Stimulated activated naive CD8-positive, alpha-beta T cell treated with anti-CD3 and anti-CD28 coated beads, Interleukin-15, amount 100 ng/mL, for 72 hours (primary cell): ENCODE data around the gene RAB3IL1.

Source experiments
- ATAC-seq: fragments of 150-1000 bp; cut with Tn5 transposase; 2 replicates; pipeline ENCODE4 v1.10.0; 2021; ENCODE audit warnings: mild to moderate bottlenecking, moderate library complexity
- DNase-seq, 2 donors: peaks; one replicate each; pipeline ENCODE4 v3.0.0; 2021 to 2022
- H3K27ac Mint-ChIP-seq, 2 donors: one replicate each; pipeline ENCODE4 v1.8.0; 2022; ENCODE audit warnings: mild to moderate bottlenecking in 2 of 2, mixed read lengths in 2 of 2, moderate library complexity in 2 of 2
- H3K27me3 Mint-ChIP-seq: one replicate; pipeline ENCODE4 v1.8.0; 2022; ENCODE audit warnings: mixed read lengths
- H3K4me1 Mint-ChIP-seq: one replicate; pipeline ENCODE4 v1.8.0; 2022; ENCODE audit warnings: mild to moderate bottlenecking, mixed read lengths
- H3K4me3 Mint-ChIP-seq, 2 donors: one replicate each; pipeline ENCODE4 v1.8.0; 2022; ENCODE audit warnings: mild to moderate bottlenecking in 2 of 2, mixed read lengths in 2 of 2, moderate library complexity in 1 of 2
- H3K9me3 Mint-ChIP-seq, 2 donors: one replicate each; pipeline ENCODE4 v1.8.0; 2022; ENCODE audit warnings: mixed read lengths in 2 of 2

The RAB3IL1 gene

DNA sequence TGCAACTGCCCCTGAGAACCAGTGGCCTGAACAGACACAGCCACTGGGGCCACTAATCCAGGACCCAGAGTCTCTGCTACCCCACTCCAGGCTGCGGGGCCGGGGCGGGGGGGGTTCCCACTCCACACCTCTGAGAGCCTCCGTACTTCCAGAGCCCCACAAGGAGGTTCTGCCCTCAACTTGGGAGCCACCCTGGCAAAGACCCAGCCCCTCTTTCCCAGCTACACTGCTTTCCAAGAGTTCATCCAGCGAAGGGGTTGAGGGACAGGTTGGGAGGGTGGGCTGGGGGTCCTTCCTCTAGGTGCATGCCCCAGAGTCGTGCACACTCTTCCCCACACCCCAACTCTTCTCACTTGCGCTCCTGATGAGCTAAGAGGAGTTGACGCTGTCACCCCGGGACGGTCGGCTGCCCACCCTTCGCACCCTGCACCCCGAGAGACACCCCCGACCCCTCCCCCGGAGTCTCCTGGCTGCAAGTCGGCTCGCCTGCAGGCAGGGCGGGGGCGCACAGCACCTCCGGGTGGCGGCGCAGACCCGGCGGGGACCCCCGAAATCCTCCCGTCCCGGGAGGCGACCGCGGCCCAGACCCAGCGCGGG is 531 bp downstream of the RAB3IL1 start:
- H3K27ac Mint-ChIP-seq: no peak overlapping the region
- H3K4me1 Mint-ChIP-seq: peaks cover 15% of the 10 kb centered on the region
- peak overlapping the region; percentile 23 to 36 for H3K4me3 Mint-ChIP-seq
- DNase-seq: no peak
- H3K9me3 Mint-ChIP-seq: no peaks in the 10 kb centered on the region
- ATAC-seq: peak; percentile 22
- H3K27me3 Mint-ChIP-seq: peaks cover 94% of the 10 kb centered on the region

DNA sequence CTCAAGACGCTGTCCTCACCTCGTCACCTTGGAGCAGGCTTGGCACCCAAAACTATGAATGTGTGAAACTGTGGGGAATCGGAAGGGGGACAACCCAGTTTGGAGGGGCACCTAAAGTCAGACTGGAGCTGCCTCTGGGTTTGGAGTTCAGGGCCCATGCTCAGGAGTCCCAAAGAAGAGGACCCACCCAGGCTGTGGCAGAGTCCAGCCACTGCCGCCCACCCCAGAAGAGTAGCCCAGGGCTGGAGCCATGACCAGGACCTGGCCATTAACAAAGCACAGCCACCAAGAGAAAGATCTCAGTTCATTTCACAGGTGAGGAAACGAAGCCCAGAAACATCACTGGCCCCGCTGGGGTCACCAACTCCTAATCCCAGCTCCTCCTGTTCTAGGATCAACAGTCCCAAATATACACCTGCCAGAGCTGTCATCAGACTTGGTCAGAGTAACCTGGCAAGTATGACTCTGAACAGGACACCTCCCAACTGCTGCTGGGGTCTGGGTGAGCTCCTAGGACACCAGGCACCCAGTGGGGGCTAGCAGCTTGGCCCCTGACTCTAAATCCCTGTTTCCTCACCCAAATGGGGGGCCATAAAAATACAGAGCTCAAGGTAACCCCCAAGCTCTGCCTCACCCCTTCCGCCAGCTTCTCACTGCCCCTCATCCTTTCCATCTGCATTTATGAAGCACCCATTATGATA is 2.7 kb downstream of the RAB3IL1 start:
- no peak overlapping the region for H3K27ac Mint-ChIP-seq
- peaks cover 15% of the 10 kb centered on the region for H3K4me1 Mint-ChIP-seq
- H3K27me3 Mint-ChIP-seq: peaks cover 80% of the 10 kb centered on the region
- no peaks in the 10 kb centered on the region for H3K9me3 Mint-ChIP-seq
- no peak for DNase-seq
- H3K4me3 Mint-ChIP-seq: no peak overlapping the region
- ATAC-seq: no peak

DNA sequence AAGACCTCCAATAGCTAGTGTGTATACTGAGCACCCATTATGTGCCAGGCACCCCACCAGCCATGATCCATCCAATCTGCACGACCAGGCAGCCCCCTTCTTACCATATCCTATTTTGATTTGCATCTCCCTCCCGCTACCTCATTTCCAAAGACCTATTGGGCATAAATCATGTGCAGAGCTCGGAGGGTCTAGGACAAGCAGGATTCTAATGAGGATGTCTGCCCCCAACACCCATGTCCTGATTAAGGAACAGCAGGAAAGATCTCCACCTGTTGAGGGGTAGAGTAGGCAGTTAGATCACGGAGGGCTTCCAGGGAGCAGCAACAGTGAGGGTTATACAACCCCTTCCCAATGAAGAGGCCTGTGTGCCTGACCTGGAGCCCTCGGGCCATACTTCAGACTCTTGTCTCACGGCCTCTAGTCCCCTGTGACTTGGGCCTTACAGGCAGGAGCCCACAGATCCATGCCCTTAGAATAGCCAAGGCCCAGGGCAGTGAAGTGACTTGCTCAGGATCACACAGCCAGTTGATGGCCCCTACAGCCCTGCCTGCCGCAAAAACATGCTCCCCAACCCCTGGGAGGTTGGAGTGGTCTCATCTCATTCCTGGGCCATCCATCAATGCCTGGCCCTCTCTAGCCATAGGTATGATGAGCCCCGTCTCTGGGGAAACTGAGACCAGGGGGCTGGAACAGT is 3.5 kb downstream of the RAB3IL1 start:
- H3K4me3 Mint-ChIP-seq: no peak overlapping the region
- H3K27ac Mint-ChIP-seq: no peak overlapping the region
- H3K4me1 Mint-ChIP-seq: peaks cover 15% of the 10 kb centered on the region
- ATAC-seq: no peak
- H3K9me3 Mint-ChIP-seq: no peaks in the 10 kb centered on the region
- no peak for DNase-seq
- H3K27me3 Mint-ChIP-seq: peaks cover 72% of the 10 kb centered on the region

DNA sequence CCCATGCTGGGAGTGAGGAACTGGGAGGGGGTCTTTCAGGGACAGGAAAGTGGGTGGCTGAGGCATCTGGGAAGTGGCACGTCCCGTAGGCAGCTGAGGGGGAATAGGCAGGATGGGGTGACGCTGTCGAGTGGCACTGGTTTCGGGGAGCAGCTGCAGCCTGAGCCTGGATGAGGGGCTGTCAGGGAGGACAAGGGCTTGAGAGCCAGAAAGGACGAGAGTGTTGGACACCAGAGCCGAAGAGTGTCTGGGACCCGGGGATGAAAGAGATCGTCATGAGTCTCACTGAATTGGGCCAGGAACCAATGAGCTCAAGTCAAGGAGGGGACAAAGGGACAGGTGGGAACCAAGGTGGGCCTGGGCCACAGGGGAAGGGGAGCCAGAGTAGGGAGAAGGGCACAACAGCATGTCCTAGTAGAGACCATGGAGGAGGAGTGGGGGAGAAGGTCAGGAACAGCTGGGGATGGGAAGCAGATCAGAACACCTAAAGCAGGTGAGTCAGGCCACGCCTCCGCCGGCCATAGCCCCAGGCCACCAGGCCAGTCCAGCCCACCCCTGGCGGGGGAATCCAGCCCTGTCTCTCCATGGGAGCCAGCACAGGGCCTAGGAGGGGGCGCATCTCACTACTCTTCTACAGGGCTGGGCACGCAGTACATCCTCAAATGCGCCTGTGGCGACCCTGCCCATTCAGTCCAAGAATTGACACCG is 4.2 kb downstream of the RAB3IL1 start:
- DNase-seq (no peak), ATAC-seq (no peak)
- Mint-ChIP-seq H3K4me3 (no peak overlapping the region), H3K9me3 (no peaks in the 10 kb centered on the region), H3K27ac (no peak overlapping the region), H3K4me1 (peaks cover 13% of the 10 kb centered on the region), H3K27me3 (peaks cover 65% of the 10 kb centered on the region)

DNA sequence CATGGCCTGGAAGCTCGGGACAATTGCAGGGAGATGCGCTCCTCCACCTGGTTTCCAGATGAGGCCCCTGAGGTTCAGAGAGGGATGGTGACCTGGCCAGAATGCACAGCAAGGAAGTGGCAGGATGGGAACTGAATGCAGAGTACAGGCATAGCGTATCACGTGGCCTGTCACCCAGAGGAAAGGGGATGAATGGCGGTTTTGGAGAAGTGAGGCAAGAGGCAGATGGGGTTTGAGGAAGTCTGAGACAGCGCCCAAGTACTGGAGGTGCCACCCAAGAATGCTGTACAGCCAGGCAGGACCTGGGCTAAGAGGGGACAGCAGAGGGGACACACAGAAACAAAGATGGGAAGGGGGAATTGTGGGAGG is 4.9 kb downstream of the RAB3IL1 start:
- DNase-seq (no peak), ATAC-seq (no peak)
- Mint-ChIP-seq H3K27me3 (peaks cover 59% of the 10 kb centered on the region), H3K4me1 (peaks cover 6% of the 10 kb centered on the region), H3K9me3 (no peaks in the 10 kb centered on the region), H3K4me3 (no peak overlapping the region), H3K27ac (peak overlapping the region in 1 of 2 donors; percentile 60)

DNA sequence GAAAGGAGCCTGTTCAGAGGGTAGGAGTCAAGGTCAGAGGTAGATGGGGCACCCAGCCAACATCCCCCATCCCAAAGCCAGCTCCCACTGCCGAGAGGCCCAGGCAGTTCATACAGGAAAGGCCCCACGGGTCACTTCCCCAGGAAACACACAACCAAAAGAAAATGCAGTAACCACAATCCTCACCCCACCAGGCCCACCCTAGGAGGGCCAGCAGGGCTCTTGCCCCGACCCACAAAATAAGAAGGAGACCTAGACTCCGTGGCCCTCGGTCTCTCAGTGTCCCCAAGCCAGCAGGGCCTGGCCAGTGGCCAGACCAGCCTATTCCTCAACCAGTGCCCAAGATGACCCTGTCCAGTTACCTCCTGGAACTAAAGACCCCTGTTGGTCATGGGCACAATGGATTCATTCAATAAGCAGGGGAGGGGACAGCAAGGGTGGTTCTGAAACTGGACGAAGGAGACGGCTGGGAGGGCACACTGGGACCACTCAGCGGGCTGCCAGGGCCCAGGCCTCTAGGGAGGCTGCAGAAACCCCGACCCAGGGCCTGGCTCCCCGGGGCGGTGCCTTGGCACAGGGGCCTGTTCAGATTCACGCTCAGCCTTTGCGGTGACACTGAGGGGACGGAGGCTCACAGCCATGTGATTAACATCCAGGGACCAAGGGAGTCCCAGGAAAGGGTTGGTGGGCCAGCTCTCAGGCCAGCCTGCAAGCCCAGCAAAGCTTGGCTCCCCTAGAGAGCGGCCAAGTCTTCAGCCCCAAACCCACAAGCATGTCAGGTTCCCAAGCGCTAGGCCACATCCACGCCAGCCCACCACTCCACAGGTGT is 5.5 kb downstream of the RAB3IL1 start:
- no peaks in the 10 kb centered on the region for H3K9me3 Mint-ChIP-seq
- DNase-seq (no peak), ATAC-seq (no peak)
- no peak overlapping the region for H3K4me3 Mint-ChIP-seq
- peak overlapping the region in 1 of 2 donors; percentile 60 for H3K27ac Mint-ChIP-seq
- peaks cover 5% of the 10 kb centered on the region for H3K4me1 Mint-ChIP-seq
- peaks cover 55% of the 10 kb centered on the region for H3K27me3 Mint-ChIP-seq

DNA sequence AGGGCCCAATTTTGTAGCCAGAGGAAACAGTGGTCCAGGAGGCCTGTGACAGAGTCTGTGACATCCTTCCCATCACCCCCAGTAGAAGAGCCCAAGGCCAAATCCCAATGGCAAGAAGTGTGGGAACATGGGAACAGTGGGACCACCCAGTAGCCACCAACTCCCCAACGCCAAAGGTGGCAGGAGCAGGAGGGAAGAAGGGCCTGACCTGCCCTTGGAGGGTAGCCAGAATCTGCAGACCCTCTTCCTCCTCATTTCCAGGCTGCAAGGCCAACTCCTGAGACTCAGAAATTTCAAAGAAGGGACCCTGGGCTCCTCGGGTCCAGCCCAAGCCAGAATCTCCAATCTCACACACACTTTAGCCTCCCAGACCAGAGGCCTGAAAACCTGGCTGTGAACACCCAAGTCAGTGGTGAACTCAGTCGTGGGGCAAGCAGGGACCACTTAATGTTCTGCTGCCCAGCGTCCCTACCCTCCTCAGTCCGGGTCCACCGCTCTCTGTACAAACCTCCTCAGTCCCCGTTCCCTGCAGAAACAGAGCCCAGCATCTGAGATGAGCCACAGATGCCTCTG is 6.2 kb downstream of the RAB3IL1 start:
- Mint-ChIP-seq H3K27ac (no peak overlapping the region), H3K4me1 (no peaks in the 10 kb centered on the region), H3K27me3 (peaks cover 48% of the 10 kb centered on the region), H3K9me3 (no peaks in the 10 kb centered on the region), H3K4me3 (no peak overlapping the region)
- ATAC-seq: no peak
- DNase-seq: no peak

DNA sequence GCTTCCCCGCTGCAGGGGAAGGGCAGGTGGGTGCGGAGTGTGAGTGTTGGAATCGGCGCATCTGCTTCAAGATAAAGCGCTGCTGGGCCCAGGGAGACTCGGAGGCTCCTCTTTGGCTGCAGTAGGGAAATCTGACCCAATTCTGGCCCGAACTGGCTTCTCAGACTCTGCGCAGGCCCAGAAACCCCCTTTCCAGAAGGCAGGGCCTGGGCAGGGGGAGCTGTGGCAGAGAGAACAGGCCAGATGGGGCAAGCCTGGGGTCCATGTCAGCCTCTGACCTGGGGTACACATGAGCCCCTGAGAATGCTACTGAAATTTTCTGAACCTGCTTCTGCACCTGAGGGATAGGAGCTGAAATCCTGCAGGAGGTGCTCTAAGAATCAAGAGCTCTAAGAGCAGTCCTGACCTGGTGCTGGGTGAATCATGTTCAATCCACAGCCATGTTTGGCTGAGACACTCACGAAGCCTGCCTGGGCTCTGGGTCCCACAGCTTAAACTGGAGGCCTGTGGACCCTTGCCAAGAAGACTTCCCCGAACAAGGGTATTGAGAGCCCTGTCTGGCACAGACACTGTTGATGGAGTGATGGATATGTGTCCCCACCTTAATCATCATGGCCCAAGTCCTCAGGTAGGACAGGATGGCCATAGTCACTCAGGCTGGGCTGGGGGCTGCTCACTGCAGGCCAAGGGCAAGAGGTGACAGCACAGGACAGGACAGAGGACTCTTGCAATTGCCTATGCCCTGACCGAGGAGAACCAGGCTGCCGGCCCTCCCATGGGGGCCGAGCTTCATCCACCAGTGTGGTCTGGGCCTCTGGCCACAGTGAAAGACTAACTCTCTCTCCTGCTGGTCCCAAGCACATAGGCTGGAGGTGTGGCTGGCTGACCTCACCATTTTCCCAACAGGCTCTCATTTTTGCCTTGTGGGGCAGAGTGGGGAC is 6.9 kb downstream of the RAB3IL1 start:
- H3K4me3 Mint-ChIP-seq: no peak overlapping the region
- no peaks in the 10 kb centered on the region for H3K9me3 Mint-ChIP-seq
- H3K27ac Mint-ChIP-seq: no peak overlapping the region
- H3K4me1 Mint-ChIP-seq: no peaks in the 10 kb centered on the region
- H3K27me3 Mint-ChIP-seq: peaks cover 41% of the 10 kb centered on the region
- ATAC-seq (no peak), DNase-seq (no peak)

DNA sequence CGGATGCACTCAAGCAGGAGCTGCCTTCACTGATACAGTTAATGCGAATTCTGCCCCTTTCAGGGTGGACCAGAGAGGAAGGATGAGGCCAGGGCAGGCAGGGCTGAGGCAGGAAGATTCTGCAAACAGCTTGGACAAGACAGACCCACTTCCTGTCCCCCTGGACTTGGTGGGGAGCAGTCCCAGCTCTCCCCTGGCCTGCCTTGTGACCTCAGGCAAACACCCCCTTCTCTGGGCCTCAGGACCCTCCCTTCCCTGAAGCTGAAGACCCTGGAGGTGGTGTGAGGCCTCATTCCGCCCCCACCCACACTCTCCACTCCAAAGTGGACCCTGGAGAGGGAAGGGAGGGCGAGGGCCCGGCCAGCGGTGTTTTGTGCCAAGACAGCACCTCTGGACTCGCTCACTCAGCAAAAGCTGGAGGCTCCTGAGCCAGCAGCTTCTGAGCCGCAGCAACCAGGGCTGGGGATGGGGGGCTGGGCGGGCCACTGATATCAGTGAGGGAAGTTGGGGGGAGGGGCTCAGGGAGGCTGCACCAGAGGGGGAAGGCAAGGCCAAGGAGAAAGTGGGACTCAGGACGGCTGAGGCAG is 8.5 kb downstream of the RAB3IL1 start:
- Mint-ChIP-seq H3K27me3 (peaks cover 31% of the 10 kb centered on the region), H3K27ac (no peak overlapping the region), H3K9me3 (no peaks in the 10 kb centered on the region), H3K4me1 (no peaks in the 10 kb centered on the region), H3K4me3 (no peak overlapping the region)
- no peak for DNase-seq
- ATAC-seq: no peak

DNA sequence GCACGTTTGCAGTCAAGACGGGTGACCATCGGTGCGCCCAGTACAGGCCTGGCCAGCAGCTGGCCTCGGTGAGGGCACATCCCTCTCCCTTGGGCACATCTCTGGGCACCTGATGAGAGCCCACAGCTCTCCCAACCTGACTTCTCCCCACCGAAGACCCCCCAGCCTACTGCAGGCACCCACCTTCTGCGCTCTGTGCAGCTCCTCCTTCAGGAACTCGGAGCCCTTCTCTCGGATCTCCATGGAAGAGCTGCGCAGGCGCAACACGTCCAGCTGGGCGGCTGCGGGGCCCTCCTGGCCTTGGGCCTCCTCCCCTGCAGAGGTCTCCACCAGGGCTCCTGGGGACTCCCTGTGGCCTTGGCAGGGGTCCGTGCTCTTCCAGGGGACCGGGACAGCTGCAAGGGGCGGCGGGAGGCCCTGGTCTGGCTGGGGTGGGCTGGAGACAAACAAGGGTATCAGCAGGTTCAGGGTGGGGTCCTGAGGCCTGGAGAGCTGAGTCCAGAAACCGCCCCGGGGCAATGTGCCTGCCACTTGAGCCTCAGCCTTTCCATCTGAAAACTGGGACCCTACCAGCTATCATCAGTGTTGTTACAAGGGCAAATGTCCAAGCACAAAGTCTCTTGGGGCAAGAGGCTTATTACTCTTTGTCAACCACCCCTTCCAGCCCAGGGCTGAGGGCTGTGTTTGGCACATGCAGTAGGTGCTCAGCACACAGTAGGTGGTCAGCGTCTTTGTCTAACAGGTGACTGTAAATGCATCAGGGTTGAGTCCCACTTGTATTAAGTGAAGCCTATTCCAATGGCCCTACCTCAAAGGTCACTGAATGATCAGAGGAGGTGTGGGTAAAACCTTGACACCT is 9.3 kb downstream of the RAB3IL1 start:
- peaks cover 25% of the 10 kb centered on the region for H3K27me3 Mint-ChIP-seq
- no peak overlapping the region for H3K27ac Mint-ChIP-seq
- no peaks in the 10 kb centered on the region for H3K9me3 Mint-ChIP-seq
- no peak for ATAC-seq
- H3K4me3 Mint-ChIP-seq: no peak overlapping the region
- DNase-seq: no peak
- no peaks in the 10 kb centered on the region for H3K4me1 Mint-ChIP-seq

DNA sequence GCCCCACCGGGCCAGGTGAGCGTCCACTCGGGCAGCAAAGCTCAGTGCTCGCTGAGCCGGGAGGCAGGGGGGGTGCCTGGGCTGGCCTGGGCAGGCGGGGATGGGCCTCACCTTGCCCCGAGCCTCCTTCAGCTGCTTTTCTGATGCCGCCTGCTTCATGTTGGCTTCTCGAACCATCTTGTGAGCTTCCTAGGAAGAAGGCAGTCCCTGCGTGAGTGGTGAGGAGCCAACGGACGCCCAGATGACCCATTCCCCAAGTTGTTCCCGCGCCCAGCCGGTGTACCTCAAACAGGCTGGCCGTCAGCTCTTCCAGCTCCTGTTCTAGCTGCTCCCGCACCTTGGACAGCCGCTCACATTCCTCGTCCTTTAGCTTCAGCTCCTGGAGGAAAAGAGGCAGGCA is 10.1 kb downstream of the RAB3IL1 start:
- no peak overlapping the region for H3K27ac Mint-ChIP-seq
- no peak for ATAC-seq

DNA sequence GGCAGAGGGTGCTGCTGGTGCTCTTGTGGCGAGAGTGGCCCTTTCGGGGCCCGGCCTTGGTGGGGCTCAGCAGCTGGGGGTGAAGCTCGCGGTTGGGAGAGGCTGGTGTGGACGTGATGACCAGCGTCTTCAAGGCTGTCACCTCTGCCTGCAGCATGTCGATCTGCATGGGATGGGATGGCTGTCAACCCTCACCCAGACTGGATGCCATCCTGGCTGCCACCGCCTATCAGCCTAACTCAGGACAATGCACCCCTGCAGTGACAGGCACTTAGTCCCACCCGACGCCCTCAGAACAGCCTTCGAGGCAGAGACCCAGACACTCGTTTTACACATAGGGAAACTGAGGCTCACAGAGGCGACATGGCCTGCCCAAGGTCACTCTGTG is 10.8 kb downstream of the RAB3IL1 start:
- peaks cover 10% of the 10 kb centered on the region for H3K27me3 Mint-ChIP-seq
- H3K9me3 Mint-ChIP-seq: no peaks in the 10 kb centered on the region
- H3K4me1 Mint-ChIP-seq: no peaks in the 10 kb centered on the region
- H3K27ac Mint-ChIP-seq: peak overlapping the region; percentile 81
- DNase-seq: no peak
- no peak overlapping the region for H3K4me3 Mint-ChIP-seq
- no peak for ATAC-seq

More for the DNA sequence above, 10.1 kb downstream of the RAB3IL1 start:
- no peak overlapping the region for H3K4me3 Mint-ChIP-seq
- no peaks in the 10 kb centered on the region for H3K4me1 Mint-ChIP-seq
- DNase-seq: no peak
- no peaks in the 10 kb centered on the region for H3K9me3 Mint-ChIP-seq
- H3K27me3 Mint-ChIP-seq: peaks cover 17% of the 10 kb centered on the region
